Measurements from ENCODE around the gene ERCC6L2.

- peak; percentile 59 to 88 for TF ChIP-seq EP300 (IDR thresholded peaks at IDR 0.05)
- TF ChIP-seq, protein P1, sequence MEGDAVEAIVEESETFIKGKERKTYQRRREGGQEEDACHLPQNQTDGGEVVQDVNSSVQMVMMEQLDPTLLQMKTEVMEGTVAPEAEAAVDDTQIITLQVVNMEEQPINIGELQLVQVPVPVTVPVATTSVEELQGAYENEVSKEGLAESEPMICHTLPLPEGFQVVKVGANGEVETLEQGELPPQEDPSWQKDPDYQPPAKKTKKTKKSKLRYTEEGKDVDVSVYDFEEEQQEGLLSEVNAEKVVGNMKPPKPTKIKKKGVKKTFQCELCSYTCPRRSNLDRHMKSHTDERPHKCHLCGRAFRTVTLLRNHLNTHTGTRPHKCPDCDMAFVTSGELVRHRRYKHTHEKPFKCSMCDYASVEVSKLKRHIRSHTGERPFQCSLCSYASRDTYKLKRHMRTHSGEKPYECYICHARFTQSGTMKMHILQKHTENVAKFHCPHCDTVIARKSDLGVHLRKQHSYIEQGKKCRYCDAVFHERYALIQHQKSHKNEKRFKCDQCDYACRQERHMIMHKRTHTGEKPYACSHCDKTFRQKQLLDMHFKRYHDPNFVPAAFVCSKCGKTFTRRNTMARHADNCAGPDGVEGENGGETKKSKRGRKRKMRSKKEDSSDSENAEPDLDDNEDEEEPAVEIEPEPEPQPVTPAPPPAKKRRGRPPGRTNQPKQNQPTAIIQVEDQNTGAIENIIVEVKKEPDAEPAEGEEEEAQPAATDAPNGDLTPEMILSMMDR (IDR thresholded peaks at IDR 0.05): peak in 2 of 5 experiments; percentile 31 to 66
Observed at GRCh38 chr9:95875305-95876137, at the start of gene ERCC6L2.

Measured in tibial nerve (tissue), 4 donors.